Effector CD8-positive, alpha-beta T cell (primary cell): ENCODE data around the gene PCLO.

ENCODE experiments used
- DNase-seq: peaks from one replicate; lab custom pipeline; 2025; lab: John Stamatoyannopoulos, UW

The PCLO gene

GRCh38 chr7:82839063-82839462, 323.6 kb downstream of the PCLO start:
- DNase-seq = no peak

- no peak for DNase-seq
Measured at GRCh38 chr7:82838314-82838713, 324.4 kb downstream of the PCLO start.

GRCh38 chr7:82823073-82823472, 339.6 kb downstream of the PCLO start:
- DNase-seq = no peak

GRCh38 chr7:82821037-82821436, 341.6 kb downstream of the PCLO start:
- no peak for DNase-seq

- no peak for DNase-seq
Measured at GRCh38 chr7:82818171-82818570, 344.5 kb downstream of the PCLO start.

- no peak for DNase-seq
Measured at GRCh38 chr7:82816272-82816671, 346.4 kb downstream of the PCLO start.

- no peak for DNase-seq
Measured at GRCh38 chr7:82810558-82811259, 352.0 kb downstream of the PCLO start.

GRCh38 chr7:82808633-82809032, 354.1 kb downstream of the PCLO start:
- DNase-seq = no peak

GRCh38 chr7:82805527-82805960, 357.1 kb downstream of the PCLO start:
- DNase-seq = no peak

- no peak for DNase-seq
Measured at GRCh38 chr7:82803411-82803810, 359.3 kb downstream of the PCLO start.

- no peak for DNase-seq
Measured at GRCh38 chr7:82789883-82790609, 372.6 kb downstream of the PCLO start.

GRCh38 chr7:82778021-82778420, 384.7 kb downstream of the PCLO start:
- DNase-seq = no peak

GRCh38 chr7:82762880-82763279, 399.8 kb downstream of the PCLO start:
- no peak for DNase-seq

GRCh38 chr7:82760831-82761230, 401.9 kb downstream of the PCLO start:
- no peak for DNase-seq

GRCh38 chr7:82760074-82760473, 402.6 kb downstream of the PCLO start:
- DNase-seq = no peak

GRCh38 chr7:82755705-82756551, 406.8 kb downstream of the PCLO start:
- no peak for DNase-seq

- no peak for DNase-seq
Measured at GRCh38 chr7:82750007-82750406, 412.7 kb downstream of the PCLO start.

GRCh38 chr7:82745820-82746219, 416.9 kb downstream of the PCLO start:
- no peak for DNase-seq

GRCh38 chr7:82745117-82745516, 417.6 kb downstream of the PCLO start:
- no peak for DNase-seq

- no peak for DNase-seq
Measured at GRCh38 chr7:82742163-82742562, 420.5 kb downstream of the PCLO start.

- no peak for DNase-seq
Measured at GRCh38 chr7:82741493-82741892, 421.2 kb downstream of the PCLO start.

- no peak for DNase-seq
Measured at GRCh38 chr7:82740246-82740848, 422.3 kb downstream of the PCLO start.
